NCI-H82 (cell line): ENCODE measurements around the gene PDE4C.

ENCODE experiments used
- DNase-seq: peaks from one replicate; lab custom pipeline; 2025; lab: John Stamatoyannopoulos, UW

Gene PDE4C

GRCh38 chr19:18254546-18255503, 28.6 kb upstream of the PDE4C start:
- no peak for DNase-seq

DNA sequence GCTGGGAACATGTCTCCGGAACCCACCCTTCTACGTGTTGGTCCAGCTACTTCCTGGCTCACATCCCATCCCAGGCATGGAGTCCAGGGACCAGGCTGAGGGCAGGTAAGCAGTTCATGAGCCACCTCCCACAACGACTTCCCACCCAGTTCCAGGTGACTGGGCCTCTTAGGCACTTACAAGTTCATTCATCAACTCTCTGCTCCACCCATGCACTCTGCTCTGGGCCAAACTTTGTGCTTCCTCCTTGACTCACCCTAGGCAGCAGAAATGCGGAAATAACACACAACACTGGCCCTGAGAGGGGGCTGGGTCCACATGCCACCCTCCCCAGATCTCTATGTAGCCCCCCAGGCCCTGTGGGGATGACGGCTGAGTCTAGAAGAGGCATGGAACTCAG, 27.5 kb upstream of the PDE4C start:
- no peak for DNase-seq

DNA sequence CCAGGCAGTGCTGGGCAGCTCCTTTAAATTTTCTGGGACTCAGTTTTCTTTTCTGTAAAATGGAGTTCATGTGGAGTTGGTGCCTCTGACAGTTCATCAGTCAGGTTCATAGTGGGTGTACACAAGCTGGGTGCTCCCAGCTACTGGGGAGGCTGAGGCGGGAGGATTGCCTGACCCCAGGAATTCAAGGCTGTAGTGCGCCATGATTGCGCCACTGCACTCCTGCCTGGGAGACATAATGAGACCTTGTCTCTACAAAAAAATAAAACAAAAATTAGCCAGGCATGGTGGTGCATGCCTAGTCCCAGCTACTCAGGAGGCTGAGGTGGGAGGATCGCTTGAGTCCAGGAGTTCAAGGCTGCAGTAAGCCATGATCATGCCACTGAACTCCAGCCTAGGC, 26.9 kb upstream of the PDE4C start:
- DNase-seq = no peak

DNA sequence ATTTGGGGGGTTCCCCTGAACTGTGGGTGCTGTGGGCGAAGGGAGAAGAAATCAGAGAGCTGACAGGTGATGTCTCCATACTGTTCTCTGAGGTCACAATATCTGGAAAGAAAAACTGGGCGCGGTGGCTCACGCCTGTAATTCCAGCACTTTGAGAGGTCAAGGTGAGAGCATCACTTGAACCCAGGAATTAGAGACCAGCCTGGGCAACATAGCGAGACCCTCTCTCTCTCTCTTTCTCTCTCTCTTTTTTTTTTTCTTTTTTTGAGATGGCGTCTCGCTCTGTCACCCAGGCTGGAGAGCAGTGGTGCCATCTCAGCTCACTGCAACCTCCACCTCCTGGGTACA, 26.1 kb upstream of the PDE4C start:
- no peak for DNase-seq

DNA sequence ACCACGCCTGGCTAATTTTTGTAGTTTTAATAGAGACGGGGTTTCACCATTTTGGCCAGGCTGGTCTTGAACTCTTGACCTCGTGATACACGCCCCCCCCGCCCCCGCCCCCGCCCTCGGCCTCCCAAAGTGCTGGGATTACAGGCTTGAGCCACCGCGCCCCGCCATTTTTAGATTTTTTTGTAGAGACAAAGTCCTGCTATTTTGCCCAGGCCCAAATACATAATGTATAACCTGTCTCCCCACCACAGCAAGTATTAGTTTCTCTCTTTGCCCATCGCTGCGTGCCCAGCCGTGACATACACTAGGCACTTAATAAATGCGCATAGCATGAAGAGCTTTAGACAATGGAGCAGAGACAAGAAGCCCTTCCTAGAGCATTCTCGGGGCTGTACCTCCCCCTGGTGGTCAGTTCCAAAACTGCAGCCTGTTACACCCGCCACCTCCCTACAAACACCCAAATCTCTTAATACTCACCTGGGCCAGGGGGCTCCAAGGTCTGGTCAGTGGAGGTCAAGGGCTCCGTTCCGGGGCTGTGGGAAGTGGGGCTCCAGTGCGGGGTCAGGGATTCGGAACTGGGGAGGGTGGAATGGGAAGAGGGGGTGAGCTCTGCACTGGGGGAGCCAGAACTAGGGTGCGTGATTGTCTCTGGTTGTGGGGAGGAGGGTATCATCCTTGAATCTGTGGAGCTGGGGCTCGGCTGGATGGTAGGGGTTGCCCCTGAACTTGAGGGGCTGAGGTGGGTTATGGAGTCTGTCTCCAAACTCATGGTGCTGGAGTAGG, 25.5 kb upstream of the PDE4C start:
- DNase-seq = peak; percentile 92

GRCh38 chr19:18249834-18250233, 23.6 kb upstream of the PDE4C start:
- DNase-seq = no peak

- DNase-seq = no peak
Measured at GRCh38 chr19:18245297-18245696, 19.1 kb upstream of the PDE4C start.

GRCh38 chr19:18239303-18239702, 13.1 kb upstream of the PDE4C start:
- DNase-seq = no peak

GRCh38 chr19:18234194-18234593, 8.0 kb upstream of the PDE4C start:
- DNase-seq = peak; percentile 88

- peak; percentile 81 for DNase-seq
Measured at GRCh38 chr19:18233224-18233825, 7.1 kb upstream of the PDE4C start.

- peak; percentile 93 for DNase-seq
Measured at GRCh38 chr19:18232540-18233223, 6.4 kb upstream of the PDE4C start.

DNA sequence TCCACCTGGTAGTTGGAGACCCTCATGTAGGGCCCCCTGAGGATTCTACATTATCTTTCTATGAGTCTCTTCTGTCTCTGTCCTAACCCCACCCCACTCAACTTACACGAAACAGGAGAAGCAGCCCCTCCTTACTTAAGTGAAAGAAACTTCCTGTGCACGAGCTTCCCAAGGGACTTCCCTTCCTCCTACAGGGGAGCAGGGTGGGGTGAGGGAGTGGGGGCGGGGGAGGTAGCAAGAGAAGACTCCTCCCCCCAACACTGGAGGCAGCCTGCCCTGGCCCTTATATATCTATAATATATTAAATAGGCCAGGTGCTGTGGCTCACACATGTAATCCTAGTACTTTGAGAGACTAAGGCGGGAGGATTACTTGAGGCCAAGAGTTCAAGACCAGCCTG, 5.5 kb upstream of the PDE4C start:
- DNase-seq = peak; percentile 87

DNA sequence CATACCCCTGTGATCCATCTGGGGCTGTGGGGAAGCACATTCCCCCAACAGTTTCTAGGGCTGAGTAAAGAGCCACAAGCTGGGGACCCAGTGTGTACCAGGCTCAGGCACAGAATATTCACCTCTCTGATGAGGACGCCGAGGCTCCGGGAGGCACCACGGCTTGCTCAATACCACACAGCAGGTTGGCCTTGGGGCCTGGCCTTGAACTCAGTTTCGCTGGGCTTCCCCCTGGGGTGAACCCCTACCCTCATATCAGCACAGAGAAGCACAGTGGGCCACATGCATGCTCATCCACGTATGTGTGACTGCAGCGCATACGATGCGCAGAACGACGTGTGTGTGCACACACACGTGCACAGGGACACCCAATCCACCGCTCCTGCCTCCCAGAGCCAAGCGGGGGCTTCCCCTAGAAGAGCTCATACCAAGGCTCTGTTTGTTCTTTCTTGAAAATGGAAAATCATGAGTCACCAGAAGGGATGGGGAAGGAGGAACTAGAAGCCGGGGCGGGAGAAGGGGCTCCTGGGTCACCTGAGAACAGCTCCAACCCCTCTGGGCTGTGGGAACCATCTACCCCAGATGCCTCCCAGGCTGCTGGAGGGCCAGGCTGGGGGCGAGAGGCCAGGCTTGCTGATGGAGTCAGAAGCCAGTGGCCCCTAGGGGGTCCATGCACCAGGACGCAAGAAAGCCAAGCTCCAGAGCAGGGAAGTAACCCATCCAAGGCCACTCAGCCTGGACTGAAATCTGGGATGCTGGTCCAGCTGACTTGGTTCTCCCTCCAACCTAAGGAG, 4.9 kb upstream of the PDE4C start:
- DNase-seq = no peak

- DNase-seq = no peak
Measured at GRCh38 chr19:18229915-18230314, 3.7 kb upstream of the PDE4C start.

DNA sequence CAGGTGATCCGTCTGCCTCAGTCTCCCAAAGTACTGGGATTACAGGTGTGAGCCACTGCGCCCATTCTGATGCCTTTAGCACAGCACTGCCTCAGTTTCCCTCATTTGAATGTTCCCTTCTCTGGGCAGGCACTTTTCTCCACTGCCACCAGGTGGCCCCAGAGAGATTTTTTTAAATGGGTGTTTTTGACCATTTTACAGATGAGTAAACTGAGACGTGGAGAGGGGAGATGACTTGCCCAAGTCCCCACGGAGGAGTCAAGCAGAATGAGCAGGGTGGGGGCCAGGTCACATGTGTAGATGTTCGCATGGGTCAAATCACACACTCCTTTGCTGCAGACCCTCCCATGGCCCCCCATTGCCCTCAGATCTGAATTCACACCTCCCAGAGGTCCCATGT, 3.2 kb upstream of the PDE4C start:
- no peak for DNase-seq

DNA sequence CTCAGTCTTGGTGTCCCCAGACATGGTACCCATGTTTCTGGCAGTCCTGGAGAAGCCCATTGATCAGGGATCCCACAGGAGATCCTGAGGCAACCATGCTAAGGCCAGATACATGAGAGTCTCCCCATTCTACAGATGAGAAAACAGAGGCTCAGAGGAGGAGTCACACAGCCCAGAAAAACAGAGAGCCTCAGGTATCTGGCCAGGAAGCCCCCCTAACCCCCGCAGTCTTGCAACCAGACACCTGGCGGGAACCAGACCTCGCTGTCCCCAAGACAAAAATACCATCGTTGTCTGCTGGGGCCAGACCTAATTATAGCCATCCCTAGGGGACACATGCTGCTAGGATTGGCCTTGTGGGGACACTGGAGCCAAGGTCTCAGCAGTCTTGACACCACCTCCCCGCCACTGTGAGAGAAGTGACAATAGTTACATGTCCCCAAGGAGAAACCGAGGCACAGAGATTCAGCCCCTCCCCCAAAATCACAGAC, 1.6 kb upstream of the PDE4C start:
- no peak for DNase-seq

DNA sequence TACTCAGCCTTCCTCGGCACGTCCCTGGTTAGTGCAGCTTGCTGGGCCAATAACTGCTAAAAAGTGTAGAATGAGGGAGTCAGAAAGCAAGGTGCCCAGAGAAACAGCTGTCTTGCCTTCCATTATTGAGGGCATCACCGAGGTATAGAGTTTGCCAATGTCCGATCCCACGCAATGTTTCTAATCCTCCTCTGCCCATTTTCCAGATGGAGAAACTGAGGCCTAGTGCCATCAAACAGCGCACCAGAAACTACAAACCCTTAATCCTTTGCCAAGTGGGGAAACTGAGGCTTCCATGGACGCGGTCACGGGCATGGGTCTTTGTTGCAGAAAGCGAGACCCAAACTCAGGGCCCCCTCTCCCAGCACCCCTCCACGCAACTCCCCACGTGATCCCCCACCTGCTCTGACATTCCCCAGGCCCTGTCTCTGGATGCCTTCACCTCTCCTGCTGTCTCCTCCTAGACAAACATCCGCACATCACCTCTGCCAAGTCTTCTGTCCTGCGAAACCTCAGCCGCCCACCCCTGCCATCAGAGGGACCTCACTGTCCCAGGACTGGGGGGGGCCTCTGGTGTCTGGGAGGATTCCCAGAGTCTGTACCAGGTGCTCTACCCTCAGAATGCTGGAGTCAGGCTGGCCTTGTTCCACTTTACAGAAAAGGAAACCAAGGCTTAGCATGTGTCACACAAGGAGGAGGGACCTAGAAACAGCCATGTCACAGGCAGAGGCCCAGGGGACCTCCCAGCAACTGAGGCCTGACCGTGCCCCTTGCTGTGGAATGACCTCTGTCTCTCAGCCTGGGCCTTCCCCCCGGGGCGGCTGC, 930 bp upstream of the PDE4C start:
- no peak for DNase-seq

DNA sequence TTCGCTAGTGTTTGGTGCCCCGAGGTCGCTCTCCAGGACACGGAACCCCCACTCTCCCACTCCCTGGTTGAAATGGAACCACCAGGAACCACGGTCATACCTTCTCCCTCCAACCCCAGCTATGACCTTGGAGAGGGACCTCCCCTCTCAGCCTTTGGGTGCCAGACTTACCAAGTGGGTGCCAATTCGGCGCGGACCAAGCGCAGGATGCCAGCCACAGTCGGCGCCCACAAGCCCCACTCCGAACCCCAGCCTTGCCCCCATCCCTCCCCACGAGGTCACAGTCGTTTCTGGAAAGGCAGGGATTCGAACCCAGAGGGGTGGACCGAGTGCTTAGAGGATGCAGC, 910 bp downstream of the PDE4C start:
- no peak for DNase-seq

DNA sequence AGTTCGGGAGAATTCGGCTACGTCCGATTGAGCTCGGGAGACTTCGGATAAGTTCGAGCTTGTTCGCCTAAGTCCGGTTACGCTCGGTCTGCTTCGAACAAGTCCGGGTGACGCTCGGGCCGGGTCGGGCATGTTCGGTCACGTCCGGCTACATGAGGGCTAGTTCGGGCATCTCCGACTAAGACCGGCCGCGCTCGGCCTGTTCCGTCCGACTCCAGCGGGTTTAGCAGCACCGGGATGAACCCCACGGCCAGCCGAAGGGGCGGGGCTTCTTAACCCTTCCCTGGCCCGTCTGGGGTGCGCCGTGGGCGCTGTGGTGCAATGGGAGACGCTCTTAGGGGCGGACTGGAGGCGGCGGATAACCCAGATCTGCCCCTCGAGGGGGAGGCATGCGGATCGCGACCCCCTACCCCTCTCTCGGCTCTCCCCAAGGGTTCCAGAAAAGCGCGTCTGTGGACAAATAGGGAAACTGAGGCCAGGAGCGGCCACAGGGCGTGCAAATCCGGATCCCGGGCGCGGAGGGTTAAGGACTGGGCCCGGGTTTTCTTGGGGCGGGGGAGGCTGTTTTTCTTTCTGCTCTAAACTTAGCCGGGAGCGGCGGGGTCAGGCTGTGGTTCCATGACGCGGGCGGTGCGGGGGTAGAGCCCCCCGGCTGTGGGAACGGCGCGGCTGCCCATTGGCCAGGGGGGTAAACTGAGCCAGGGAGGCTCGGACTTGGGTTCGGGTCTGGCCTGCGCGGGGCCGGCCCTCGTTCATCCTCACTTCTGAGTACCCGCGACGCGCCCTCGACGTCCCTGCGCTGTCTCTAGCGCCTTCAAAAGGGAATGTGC, 1.5 kb downstream of the PDE4C start:
- DNase-seq = peak; percentile 100
